Thyroid gland (tissue), 4 donors: ENCODE measurements around the gene CLASP1. TPM values are rescaled to one million over a fixed set of nuclear protein-coding genes. Genes with fewer than 3 reads are reported as not detected.

Source experiments
- DNase-seq, 2 donors: peaks; one replicate each; pipeline ENCODE4 v3.0.0-alpha.2; 2019
- H3K27ac ChIP-seq, 3 donors: fragments of 200-600 bp; sonication (generic); 1 replicate in 2 of 3; 2 replicates in 1 of 3; pipeline ENCODE4 v1.5.1; 2016 to 2019; ENCODE audit warnings: mild to moderate bottlenecking in 1 of 3, moderate library complexity in 1 of 3
- H3K27me3 ChIP-seq: fragments of 200-600 bp; sonication (generic); one replicate; pipeline ENCODE4 v1.5.1; 2019
- H3K36me3 ChIP-seq, 2 donors: fragments of 200-600 bp; sonication (generic); one replicate each; pipeline ENCODE4 v1.5.1; 2016 to 2019
- H3K4me1 ChIP-seq, 2 donors: fragments of 200-600 bp; sonication (generic); one replicate each; pipeline ENCODE4 v1.5.1; 2017 to 2019
- H3K4me3 ChIP-seq, 3 donors: fragments of 200-600 bp; sonication (generic); replicated peaks in 1 of 3; 1 replicate in 2 of 3; 2 replicates in 1 of 3; pipeline ENCODE4 v1.5.1; 2016; ENCODE audit warnings: mild to moderate bottlenecking in 1 of 3
- H3K9me3 ChIP-seq: fragments of 200-600 bp; sonication (generic); one replicate; pipeline ENCODE4 v1.5.1; 2017
- CTCF ChIP-seq, 6 experiments: fragments of 200-600 bp in 3 of 6; fragments of 450-650 bp in 3 of 6; sonication (generic) in 3 of 6; IDR thresholded peaks; one replicate each; pipeline ENCODE4 v1.5.1; 2016 to 2019; ENCODE audit warnings: antibody characterized with exemption in 6 of 6, mild to moderate bottlenecking in 2 of 6, inconsistent platforms in 1 of 6, moderate library complexity in 1 of 6
- POLR2A ChIP-seq, 2 donors: fragments of 450-650 bp; IDR thresholded peaks; one replicate each; pipeline ENCODE4 v1.6.1; 2017; ENCODE audit warnings: antibody characterized with exemption in 2 of 2, mild to moderate bottlenecking in 2 of 2, moderate library complexity in 1 of 2
- WGBS, 2 donors: methylation state at CpG; one replicate each; pipeline ENCODE4 v1.1.5; 2017; 5-methylcytosine and 5-hydroxymethylcytosine counted together
- intact Hi-C: fragments of 100-400 bp; cut with DNase I; formaldehyde crosslinking; loops from one replicate; pipeline ENCODE4 v1.15.1; 2023
- total RNA-seq, 4 donors: library from RNA; depleted of rRNA; stranded (reverse); fragments of >200 nt; gene quantifications; one replicate each; pipeline ENCODE4 v1.2.3, GENCODE V29; 2016

CLASP1 gene
- total RNA-seq, 4 donors from 2014 or later, result 69.3 to 110 (median 98.3) TPM

GRCh38 chr2:121605820-121606733 is 43.2 kb downstream of the CLASP1 start:
- no peak for DNase-seq
- H3K27me3 ChIP-seq, result no peaks in the 10 kb centered on the region
- 85 to 88% methylated on average over 11 of the region's 11 CpGs for WGBS, 2 donors
- peaks cover 0 to 5% of the 10 kb centered on the region in 2 donors for H3K4me1 ChIP-seq
- intact Hi-C loops, result no loop called here
- H3K36me3 ChIP-seq, result no peaks in the 10 kb centered on the region
- TF ChIP-seq POLR2A (IDR thresholded peaks at IDR 0.05) (no peak), CTCF (IDR thresholded peaks at IDR 0.05) (no peak)
- H3K27ac ChIP-seq, result no peak overlapping the region
- H3K4me3 ChIP-seq, result no peak overlapping the region
- H3K9me3 ChIP-seq, result no peaks in the 10 kb centered on the region

- TF ChIP-seq CTCF (IDR thresholded peaks at IDR 0.05) (no peak), POLR2A (IDR thresholded peaks at IDR 0.05) (no peak)
- Histone ChIP-seq H3K36me3 (no peaks in the 10 kb centered on the region), H3K27me3 (no peaks in the 10 kb centered on the region), H3K4me3 (no peak overlapping the region), H3K27ac (no peak overlapping the region), H3K4me1 (peaks cover 0 to 5% of the 10 kb centered on the region in 2 donors), H3K9me3 (no peaks in the 10 kb centered on the region)
- DNase-seq, result no peak
- WGBS, 2 donors, result 92 to 96% methylated on average over 1 of the region's 1 CpG
- intact Hi-C loops, result no loop called here
Observed at GRCh38 chr2:121603185-121603584, 46.1 kb downstream of the CLASP1 start.

GRCh38 chr2:121599963-121600651 is 49.2 kb downstream of the CLASP1 start:
- Histone ChIP-seq H3K4me1 (peaks cover 7 to 13% of the 10 kb centered on the region in 2 donors), H3K4me3 (no peak overlapping the region), H3K27ac (no peak overlapping the region), H3K9me3 (no peaks in the 10 kb centered on the region), H3K27me3 (no peaks in the 10 kb centered on the region), H3K36me3 (no peaks in the 10 kb centered on the region)
- TF ChIP-seq POLR2A (IDR thresholded peaks at IDR 0.05) (no peak), CTCF (IDR thresholded peaks at IDR 0.05) (no peak)
- intact Hi-C loops, result no loop called here
- DNase-seq, result no peak

GRCh38 chr2:121598087-121598486 is 51.2 kb downstream of the CLASP1 start:
- TF ChIP-seq CTCF (IDR thresholded peaks at IDR 0.05), result no peak
- TF ChIP-seq POLR2A (IDR thresholded peaks at IDR 0.05), result no peak
- WGBS, 2 donors, result 80 to 95% methylated on average over 2 of the region's 2 CpGs
- Histone ChIP-seq H3K27ac (no peak overlapping the region), H3K4me1 (peaks cover 7 to 13% of the 10 kb centered on the region in 2 donors), H3K36me3 (no peaks in the 10 kb centered on the region), H3K27me3 (no peaks in the 10 kb centered on the region), H3K9me3 (no peaks in the 10 kb centered on the region), H3K4me3 (no peak overlapping the region)
- intact Hi-C loops, result no loop called here
- DNase-seq, result no peak
